Left colon (tissue), 2 donors: ENCODE data around the gene CCNYL1. TPM values are rescaled to one million over a fixed set of nuclear protein-coding genes. Genes with fewer than 3 reads are reported as not detected.
"Not testable (repeated sequence)": the region's sequence is repeated elsewhere in the genome, so short reads cannot be mapped to it uniquely, and the experiment has no call there.

Source experiments
- ATAC-seq: fragments of 200-7000 bp; cut with Tn5 transposase; one replicate; pipeline ENCODE4 v1.9.1; 2020; ENCODE audit warnings: mild to moderate bottlenecking, moderate library complexity
- DNase-seq, 2 donors: peaks; one replicate each; pipeline ENCODE4 v3.0.0-alpha.2; 2020
- intact Hi-C, 2 donors: fragments of 100-400 bp; cut with DNase I in 1 of 2; cut with micrococcal nuclease in 1 of 2; formaldehyde crosslinking; loops; one replicate each; pipeline versions ENCODE4 v1.11.2 to v1.14.0; 2022; cut with DNase I, micrococcal nuclease
- long read RNA-seq: library from polyadenylated mRNA; unstranded; transcript quantifications from one replicate; pipeline ENCODE4 v2.0.0, GENCODE V29; 2021
- total RNA-seq, 2 donors: library from RNA; stranded (reverse); fragmentation: NEBNext Ultra II Directional; extraction: Animal tissue kit (Norgen Biotek cat#: 25700); gene quantifications; one replicate each; pipeline ENCODE4 v1.2.1, GENCODE V29; 2021
- donor health status: DM: no; HTN: no; CAD: no.
- donor health status: DM: yes; HTN: yes; CAD: no.

Gene CCNYL1
- total RNA-seq = 10 to 100 TPM; 38.6 to 51.4 TPM
- long read RNA-seq, transcript CCNYL1-201 (10 exons, 3,767 nt) = major isoform, 13 of 218 reads
- long read RNA-seq, partial matches to known transcripts = 7 of 218 reads
- long read RNA-seq, other reads (novel, unspliced or antisense) = 198 of 218 reads

GRCh38 chr2:207710814-207711740 is at the start of gene CCNYL1:
CCNYL1 (plus strand) TSS chr2:207711640; CDS start chr2:207711897, 257 bp downstream.
- ATAC-seq (peak; percentile 91), DNase-seq (peak; percentile 98 to 100)
- intact Hi-C loops = no loop called here

DNA sequence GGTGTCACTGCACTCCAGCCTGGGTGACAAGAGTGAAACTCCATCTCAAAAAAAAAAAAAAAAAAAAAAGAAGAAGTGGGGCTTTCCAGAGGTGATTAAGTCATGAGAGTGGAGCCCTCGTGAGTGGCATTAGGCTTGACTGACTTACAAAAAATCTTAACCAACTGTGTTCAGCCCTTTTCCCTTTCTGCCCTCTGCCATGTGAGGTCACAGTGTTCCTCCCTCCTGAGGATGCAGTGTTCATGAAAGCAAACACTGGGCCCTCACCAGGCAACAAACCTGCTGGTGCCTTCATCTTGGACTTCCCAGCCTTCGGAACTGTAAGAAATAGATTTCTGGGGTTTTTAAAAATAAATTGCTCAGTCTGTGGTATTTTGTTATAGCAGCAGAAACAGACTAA is 49.2 kb upstream of the CCNYL1 start:
- ATAC-seq (no peak), DNase-seq (no peak)
- intact Hi-C loops = no loop called here

DNA sequence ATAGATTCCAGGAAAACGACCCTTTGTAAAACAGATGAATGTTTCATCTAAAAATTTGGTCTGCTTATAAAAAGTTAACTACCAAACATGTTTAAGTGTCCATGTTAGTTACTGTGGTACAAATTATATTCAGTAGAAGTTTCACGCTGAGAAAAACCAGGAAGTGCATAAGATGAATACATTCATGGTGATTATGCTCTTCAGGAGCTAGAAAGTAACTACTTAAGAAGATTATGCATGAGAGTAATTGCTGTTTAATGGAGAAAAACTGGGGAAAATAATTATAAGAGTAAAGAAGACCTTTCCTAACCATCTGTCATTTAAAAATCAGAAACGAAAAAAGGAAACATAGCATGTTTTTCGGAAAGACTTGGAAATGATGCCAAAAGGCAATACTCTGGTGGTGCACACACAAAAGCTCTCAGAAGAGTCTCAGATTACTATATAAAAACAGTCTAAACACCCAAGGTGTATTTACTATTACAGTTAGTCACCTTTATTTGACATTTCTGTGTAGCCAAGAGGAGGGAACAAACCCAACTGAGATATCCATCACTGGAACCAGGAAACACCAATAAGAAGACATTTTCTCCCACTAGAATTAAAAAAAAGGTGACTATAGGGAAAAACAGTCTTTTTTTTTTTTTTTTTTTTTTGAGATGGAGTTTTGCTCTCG is 47.4 kb upstream of the CCNYL1 start:
- DNase-seq = no peak
- no peak for ATAC-seq
- intact Hi-C loops = no loop called here

DNA sequence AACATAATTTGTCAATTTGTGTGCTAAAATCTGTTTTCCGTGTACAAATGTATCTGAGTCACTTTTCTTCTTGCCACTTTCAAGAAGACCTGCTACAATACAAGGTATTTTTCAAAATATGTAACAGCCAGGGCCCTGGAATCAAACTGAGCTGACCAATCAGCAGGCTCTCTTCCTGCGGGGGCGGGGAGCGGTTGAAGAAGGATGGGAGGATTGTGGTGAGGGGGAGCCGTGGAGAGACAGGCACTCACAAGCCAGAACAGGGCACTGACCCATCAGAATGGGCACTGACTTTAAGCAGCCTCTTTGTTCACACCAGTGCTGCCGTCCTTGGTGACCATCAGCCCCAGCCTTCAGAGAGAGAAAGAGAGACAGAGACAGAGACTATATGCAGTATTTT is 40.6 kb upstream of the CCNYL1 start:
- intact Hi-C loops = no loop called here
- ATAC-seq (no peak), DNase-seq (no peak)

DNA sequence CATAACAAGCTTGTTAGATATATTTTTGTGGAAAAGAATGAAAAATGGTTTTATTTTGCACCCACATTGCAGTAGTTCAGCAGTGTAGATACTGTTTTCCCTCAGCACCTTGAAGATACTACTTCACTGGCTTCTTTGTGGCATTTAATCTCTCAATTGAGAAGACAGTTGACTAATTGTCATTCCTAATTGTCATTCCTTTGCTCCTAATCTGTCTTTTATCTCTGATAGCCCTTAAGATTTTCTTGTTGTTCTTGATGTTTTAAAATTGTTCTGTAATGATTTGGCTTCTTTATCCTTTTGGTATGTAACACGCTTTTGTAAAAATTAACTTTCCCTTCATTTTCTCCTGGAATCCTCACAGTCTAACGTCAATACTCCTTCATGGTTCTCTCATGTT is 38.0 kb upstream of the CCNYL1 start:
- ATAC-seq (no peak), DNase-seq (no peak)
- intact Hi-C loops = no loop called here

- intact Hi-C loops = no loop called here
- no peak for DNase-seq
- no peak for ATAC-seq
Observed at GRCh38 chr2:207674266-207674774, 37.1 kb upstream of the CCNYL1 start.

GRCh38 chr2:207674826-207675225 is 36.6 kb upstream of the CCNYL1 start:
- no peak for DNase-seq
- intact Hi-C loops = no loop called here
- no peak for ATAC-seq

DNA sequence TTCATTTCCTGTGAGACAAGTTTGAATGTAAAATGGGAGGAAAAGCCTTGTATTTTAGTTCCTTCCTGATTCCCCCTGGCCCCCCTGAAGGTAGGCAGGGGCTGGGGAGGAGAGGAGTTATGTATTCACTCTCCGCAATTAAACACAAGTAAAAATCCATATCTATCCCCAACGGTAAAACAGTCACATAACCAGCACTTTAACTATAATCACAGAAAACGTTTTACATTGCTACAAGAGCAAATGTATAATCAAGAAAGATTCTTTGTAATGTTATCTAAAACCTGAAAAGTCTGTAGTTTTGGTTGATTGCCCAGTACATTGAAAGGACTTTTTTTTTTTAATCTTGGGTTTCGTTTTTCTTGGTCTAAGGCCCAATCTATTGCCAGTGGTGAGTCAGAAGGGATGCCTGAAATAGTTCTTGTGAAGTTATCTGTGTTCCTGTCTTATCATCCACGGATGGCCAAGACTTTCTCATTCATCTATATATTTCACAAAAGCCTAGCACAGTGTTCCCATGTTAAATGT is 34.5 kb upstream of the CCNYL1 start:
- intact Hi-C loops = no loop called here
- ATAC-seq (no peak), DNase-seq (no peak)

DNA sequence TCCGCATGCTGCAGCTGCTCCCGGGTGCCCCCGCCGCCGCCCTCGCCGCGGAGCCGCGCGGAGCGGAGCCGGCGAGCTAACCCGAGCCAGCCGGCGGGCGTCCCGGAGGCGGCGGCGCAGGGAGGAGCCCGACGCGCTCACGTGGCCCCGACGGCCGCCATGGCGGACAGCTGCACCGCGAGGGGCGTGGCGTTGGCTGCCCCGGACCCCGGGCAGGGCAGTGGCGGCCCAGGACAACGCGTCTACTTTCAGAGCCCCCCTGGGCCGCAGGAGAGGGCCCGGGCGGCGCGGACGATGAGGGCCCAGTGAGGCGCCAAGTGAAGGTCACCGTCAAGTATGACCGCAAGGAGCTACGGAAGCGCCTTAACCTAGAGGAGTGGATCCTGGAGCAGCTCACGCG is 30.0 kb upstream of the CCNYL1 start:
- intact Hi-C loops = no loop called here
- DNase-seq (no peak), ATAC-seq (no peak)

- ATAC-seq = no peak
- intact Hi-C loops = no loop called here
Observed at GRCh38 chr2:207682557-207682956, 28.9 kb upstream of the CCNYL1 start.

DNA sequence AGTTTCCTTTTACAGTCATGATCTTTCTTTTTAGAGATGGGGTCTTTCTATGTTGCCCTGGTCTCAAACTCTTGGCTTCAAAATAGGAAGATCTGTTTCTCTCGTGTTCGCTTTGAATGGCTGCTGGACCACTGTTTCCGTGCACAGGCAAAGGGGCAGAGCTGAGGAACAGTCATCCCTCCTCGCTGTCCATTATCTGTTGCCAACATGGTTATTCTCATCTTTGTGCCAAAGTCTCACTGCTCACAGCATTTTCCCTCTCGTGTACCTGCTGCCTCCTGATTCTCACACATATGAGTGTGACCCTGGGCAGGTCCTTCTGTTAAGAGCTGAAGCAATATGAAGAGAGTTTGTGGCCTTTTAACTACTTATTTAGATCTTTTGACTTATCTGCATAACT is 28.0 kb upstream of the CCNYL1 start:
- intact Hi-C loops = no loop called here
- no peak for DNase-seq
- peak; percentile 43 for ATAC-seq

More at GRCh38 chr2:207682557-207682956, 28.9 kb upstream of the CCNYL1 start:
- DNase-seq = no peak

- ATAC-seq = peak; percentile 84
- intact Hi-C loops = no loop called here
- peak; percentile 28 to 52 for DNase-seq
Observed at GRCh38 chr2:207683879-207684627, 27.4 kb upstream of the CCNYL1 start.

GRCh38 chr2:207686812-207687211 is 24.6 kb upstream of the CCNYL1 start:
- intact Hi-C loops = no loop called here
- no peak for DNase-seq
- no peak for ATAC-seq

DNA sequence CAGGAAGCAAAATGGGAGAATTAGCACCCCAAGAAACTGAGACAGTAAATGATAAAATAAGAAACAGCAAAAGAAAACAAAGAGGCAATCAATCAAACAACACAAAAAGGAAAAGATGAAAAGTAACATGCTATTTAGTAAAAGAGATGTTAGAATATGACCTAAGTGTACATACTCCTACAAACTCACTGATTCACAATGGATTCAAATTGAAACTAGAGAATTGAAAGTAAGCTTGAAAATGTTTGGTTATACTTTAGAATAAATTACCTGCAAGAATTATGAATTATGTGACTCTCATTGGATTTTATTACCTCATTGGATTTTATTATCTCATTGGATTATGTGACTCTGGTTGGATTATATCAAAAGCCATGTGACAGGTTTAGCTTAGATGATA is 22.8 kb upstream of the CCNYL1 start:
- no peak for ATAC-seq
- DNase-seq = no peak
- intact Hi-C loops = no loop called here

DNA sequence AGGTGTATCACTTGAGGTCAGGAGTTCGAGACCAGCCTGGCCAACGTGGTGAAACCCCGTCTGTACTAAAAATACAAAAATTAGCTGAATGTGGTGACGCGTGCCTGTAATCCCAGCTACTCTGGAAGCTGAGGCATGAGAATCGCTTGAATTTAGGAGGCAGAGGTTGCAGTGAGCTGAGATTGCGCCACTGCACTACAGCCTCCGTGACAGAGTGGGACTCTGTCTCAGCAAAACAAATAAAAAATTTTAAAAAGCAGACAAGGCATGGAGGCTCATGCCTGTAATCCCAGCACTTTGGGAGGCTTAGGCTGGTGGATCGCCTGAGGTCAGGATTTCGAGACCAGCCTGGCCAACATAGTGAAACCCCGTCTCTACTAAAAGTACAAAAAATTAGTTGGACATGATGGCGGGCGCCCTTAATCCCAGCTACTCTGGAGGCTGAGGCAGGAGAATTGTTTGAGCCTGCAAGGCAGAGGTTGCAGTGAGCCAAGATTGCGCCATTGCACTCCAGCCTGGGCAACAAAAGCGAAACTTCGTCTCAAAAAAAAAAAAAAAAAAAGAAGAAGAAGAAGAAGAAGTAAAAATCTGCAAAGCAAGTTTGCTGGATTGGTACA is 20.5 kb upstream of the CCNYL1 start:
- ATAC-seq, DNase-seq, intact Hi-C loops: not testable (repeated sequence)

DNA sequence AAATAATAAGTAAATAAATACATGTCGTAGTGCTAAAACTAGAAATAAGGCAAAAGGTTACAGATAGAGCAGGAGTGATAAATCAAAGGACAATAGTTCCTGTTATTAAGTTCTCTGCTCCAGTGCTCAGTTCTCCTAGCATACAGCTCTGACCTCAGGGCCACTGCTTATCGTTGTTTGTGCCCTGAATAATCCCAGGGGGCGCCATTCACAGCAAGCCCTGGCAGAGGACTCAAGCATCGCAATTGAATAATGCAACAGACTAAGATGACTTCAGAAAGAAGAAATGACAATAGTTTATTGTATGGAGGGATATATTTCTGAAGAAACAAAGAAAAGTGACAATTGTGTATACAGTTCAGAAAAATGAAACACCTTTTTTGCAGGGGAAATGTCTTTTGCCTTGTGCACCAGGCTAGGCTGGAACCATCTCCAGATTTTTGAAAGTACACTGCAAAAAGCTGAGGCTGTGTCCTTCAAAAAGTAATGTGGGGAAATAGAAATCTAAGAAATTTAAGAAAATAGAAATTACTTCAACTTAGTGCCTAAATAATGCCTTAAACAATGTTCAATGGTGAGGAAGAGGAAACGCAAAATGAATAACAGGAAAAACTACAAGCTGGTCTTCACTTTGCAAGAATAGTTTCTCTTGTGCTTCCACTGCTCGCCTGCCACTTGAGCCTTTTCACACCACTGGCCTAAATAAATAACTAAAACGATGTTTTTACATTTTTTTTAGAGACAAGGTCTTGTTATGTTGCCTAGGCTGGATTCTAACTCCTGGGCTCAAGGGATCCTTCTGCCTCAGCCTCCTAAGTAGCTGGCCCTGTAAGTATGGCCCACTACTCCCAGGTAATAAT is 19.0 kb upstream of the CCNYL1 start:
- DNase-seq (peak in 1 of 2 donors; percentile 56), ATAC-seq (peak; percentile 70)
- intact Hi-C loops = no loop called here

DNA sequence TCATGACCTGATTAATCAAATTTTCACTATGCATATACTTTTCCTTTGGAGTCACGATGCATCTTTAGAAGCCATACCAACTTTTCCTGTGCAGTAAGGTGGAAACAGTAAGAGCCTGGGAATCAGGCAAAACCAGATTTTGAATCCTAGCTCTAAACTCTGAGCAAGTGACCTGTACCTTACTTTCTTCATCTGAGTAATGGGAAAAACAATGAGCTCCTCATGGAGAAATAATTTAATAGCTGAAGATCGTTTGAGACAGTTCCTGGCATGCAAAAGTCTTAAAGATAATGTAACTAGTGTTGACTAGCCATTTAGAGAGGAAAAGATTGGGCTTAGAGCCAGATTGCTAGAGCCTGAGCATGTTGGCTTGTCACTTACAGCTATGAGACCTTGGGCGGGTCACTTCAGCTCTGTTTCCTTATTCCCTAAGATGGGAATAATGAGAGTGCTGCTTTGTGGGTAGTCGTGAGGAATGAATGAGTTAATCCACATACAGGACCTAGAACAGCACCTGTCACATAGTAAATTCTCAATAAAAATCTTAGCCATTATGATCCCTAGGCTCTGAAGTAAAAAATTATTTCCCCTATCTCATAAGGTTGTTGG is 17.7 kb upstream of the CCNYL1 start:
- ATAC-seq = peak; percentile 91
- no peak for DNase-seq
- intact Hi-C loops = no loop called here
